Measurements from ENCODE around the gene KRTAP10-5.
"Not testable (repeated sequence)": the region's sequence is repeated elsewhere in the genome, so short reads cannot be mapped to it uniquely, and the experiment has no call there.

- not testable (repeated sequence) for TF ChIP-seq CTCF (IDR thresholded peaks at IDR 0.05); POLR2A (IDR thresholded peaks at IDR 0.05; ENCODE audit: low read depth); POLR2AphosphoS5 (IDR thresholded peaks at IDR 0.05); EP300 (IDR thresholded peaks at IDR 0.05)
Observed at GRCh38 chr21:44580231-44580821, at the start of gene KRTAP10-5.
